Left lung (tissue), 10 donors: ENCODE results near the gene SLC25A53. TPM values are rescaled to one million over a fixed set of nuclear protein-coding genes. Genes with fewer than 3 reads are reported as not detected.
"Not testable (repeated sequence)": the region's sequence is repeated elsewhere in the genome, so short reads cannot be mapped to it uniquely, and the experiment has no call there.

Experiments used
- ATAC-seq: fragments of 200-7000 bp; cut with Tn5 transposase; one replicate; pipeline ENCODE4 v1.9.1; 2020; ENCODE audit warnings: moderate library complexity
- DNase-seq, 4 donors: peaks; one replicate each; pipeline ENCODE4 v3.0.0-alpha.2; 2013 to 2020
- H3K27ac ChIP-seq, 2 donors: fragments of 200-600 bp; sonication (generic) in 1 of 2; one replicate each; pipeline versions ENCODE4 v1.5.0 to v1.8.0; 2020 to 2021
- H3K27me3 ChIP-seq, 2 donors: fragments of 200-600 bp; sonication (generic) in 1 of 2; one replicate each; pipeline versions ENCODE4 v1.5.0 to v1.8.0; 2020 to 2021
- H3K36me3 ChIP-seq, 2 donors: fragments of 200-600 bp; sonication (generic) in 1 of 2; one replicate each; pipeline versions ENCODE4 v1.5.0 to v1.8.0; 2020 to 2021
- H3K4me1 ChIP-seq, 2 donors: fragments of 200-600 bp; one replicate each; pipeline ENCODE4 v1.8.0; 2021
- H3K4me3 ChIP-seq, 2 donors: fragments of 200-600 bp; sonication (generic) in 1 of 2; one replicate each; pipeline versions ENCODE4 v1.5.0 to v1.8.0; 2020 to 2021; ENCODE audit warnings: mild to moderate bottlenecking in 1 of 2
- H3K9me3 ChIP-seq, 2 donors: fragments of 200-600 bp; sonication (generic) in 1 of 2; one replicate each; pipeline versions ENCODE4 v1.5.0 to v1.8.0; 2020 to 2021
- CTCF ChIP-seq, 2 donors: fragments of 200-600 bp; sonication (generic) in 1 of 2; IDR thresholded peaks; one replicate each; pipeline versions ENCODE4 v1.5.0 to v1.8.0; 2021; ENCODE audit warnings: antibody characterized with exemption in 2 of 2
- intact Hi-C, 2 donors: fragments of 100-400 bp; cut with DNase I; formaldehyde crosslinking; loops; one replicate each; pipeline versions ENCODE4 v1.11.2 to v1.14.2; 2022
- polyA plus RNA-seq, 6 donors: library from polyadenylated mRNA; unstranded; fragments of 120-200 nt; gene quantifications; one replicate each; pipeline ENCODE4 v1.2.1, GENCODE V29; 2013; ENCODE audit not compliant: insufficient read length in 6 of 6
- total RNA-seq, 2 donors: library from RNA; stranded (reverse); fragmentation: NEBNext Ultra II Directional; extraction: Animal tissue kit (Norgen Biotek cat#: 25700); gene quantifications; one replicate each; pipeline ENCODE4 v1.2.1, GENCODE V29; 2021
- donor health status: DM: no; HTN: yes; CAD: no.
- donor health status: DM: no; HTN: no; CAD: no.

SLC25A53 gene
- total and polyA plus RNA-seq, 8 donors = 9.1 to 17.2 (median 13.3) TPM

- ATAC-seq (no peak), DNase-seq (no peak)
- Histone ChIP-seq H3K9me3 (no peaks in the 10 kb centered on the region), H3K4me1 (no peaks in the 10 kb centered on the region), H3K36me3 (no peaks in the 10 kb centered on the region), H3K4me3 (no peak overlapping the region), H3K27me3 (no peaks in the 10 kb centered on the region), H3K27ac (no peak overlapping the region)
- TF ChIP-seq CTCF (IDR thresholded peaks at IDR 0.05) = no peak
- intact Hi-C loops = no loop called here
Measured at GRCh38 chrX:104122829-104123228, 34.0 kb downstream of the SLC25A53 start.

- Histone ChIP-seq H3K36me3 (no peaks in the 10 kb centered on the region), H3K4me1 (no peaks in the 10 kb centered on the region), H3K9me3 (no peaks in the 10 kb centered on the region), H3K27me3 (no peaks in the 10 kb centered on the region), H3K27ac (no peak overlapping the region), H3K4me3 (no peak overlapping the region)
- no peak for TF ChIP-seq CTCF (IDR thresholded peaks at IDR 0.05)
- intact Hi-C loops = no loop called here
- ATAC-seq = no peak
- DNase-seq = no peak
Measured at GRCh38 chrX:104118765-104119164, 38.0 kb downstream of the SLC25A53 start.

DNA sequence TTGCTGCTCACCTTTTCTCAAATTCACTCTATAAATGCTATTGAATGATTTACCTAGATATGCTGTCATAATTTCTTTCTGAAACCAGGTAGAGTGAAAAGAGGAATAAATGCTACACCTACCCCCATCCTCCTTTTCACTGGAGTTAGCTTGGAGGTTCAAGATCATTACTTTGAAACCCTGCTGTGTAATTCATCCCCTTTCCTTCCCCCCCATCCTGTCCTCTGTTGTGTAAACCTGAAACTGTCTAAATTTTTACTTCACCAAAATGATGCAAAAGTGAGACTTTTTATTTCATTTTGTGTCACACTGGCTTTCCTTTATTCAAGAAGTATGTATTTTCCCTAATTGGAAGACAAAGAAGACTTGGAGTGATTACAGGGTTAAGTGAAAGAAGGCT, 39.0 kb downstream of the SLC25A53 start:
- intact Hi-C loops = no loop called here
- Histone ChIP-seq H3K36me3 (no peaks in the 10 kb centered on the region), H3K9me3 (no peaks in the 10 kb centered on the region), H3K4me1 (no peaks in the 10 kb centered on the region), H3K4me3 (no peak overlapping the region), H3K27ac (no peak overlapping the region), H3K27me3 (peaks cover 0 to 3% of the 10 kb centered on the region in 2 donors)
- no peak for TF ChIP-seq CTCF (IDR thresholded peaks at IDR 0.05)
- DNase-seq (no peak), ATAC-seq (no peak)

DNA sequence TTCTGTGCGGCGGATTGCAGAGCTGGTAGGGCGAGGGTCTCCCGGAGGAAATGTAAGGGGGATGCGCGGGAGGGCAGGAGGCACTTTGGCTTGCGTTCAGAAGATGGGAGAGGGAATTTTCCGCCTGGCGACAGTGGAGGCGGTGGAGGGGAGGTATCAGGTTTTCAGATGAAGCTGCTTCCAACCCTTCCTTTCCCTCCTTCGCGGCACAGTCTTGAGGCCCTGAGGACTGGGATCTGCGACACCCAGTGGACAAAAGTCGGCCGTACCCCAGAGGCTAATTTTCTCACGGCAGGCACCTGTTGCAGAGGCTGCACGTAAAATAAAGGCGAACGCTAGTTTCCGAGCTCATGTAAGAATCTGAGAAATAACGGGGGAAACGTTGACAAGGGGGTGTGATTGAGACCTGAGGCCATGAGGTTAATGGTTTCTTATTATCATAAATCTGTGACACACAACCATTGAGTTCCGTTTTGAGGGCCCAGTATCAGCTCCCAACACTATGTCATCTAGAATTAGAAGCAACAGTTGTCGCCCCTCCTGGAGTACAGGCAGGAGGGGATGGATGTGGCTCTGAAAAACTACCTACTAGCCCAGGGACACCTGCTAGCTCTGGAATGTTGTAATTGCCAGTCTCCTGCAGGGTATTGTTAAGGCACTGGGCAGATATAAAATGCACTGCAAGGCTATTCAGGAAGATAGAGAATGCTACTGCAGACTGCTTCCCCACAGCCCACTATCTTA, 43.4 kb downstream of the SLC25A53 start:
- peak in 3 of 4 donors; percentile 27 to 63 (median 31) for DNase-seq
- no peaks in the 10 kb centered on the region for H3K9me3 ChIP-seq
- peaks cover 3 to 16% of the 10 kb centered on the region in 2 donors for H3K27me3 ChIP-seq
- intact Hi-C loops = no loop called here
- TF ChIP-seq CTCF (IDR thresholded peaks at IDR 0.05) = peak in 1 of 2 donors; percentile 31
- H3K27ac ChIP-seq = no peak overlapping the region
- H3K4me1 ChIP-seq = no peaks in the 10 kb centered on the region
- H3K36me3 ChIP-seq = no peaks in the 10 kb centered on the region
- H3K4me3 ChIP-seq = peak overlapping the region; percentile 3 to 42
- ATAC-seq = peak; percentile 86

DNA sequence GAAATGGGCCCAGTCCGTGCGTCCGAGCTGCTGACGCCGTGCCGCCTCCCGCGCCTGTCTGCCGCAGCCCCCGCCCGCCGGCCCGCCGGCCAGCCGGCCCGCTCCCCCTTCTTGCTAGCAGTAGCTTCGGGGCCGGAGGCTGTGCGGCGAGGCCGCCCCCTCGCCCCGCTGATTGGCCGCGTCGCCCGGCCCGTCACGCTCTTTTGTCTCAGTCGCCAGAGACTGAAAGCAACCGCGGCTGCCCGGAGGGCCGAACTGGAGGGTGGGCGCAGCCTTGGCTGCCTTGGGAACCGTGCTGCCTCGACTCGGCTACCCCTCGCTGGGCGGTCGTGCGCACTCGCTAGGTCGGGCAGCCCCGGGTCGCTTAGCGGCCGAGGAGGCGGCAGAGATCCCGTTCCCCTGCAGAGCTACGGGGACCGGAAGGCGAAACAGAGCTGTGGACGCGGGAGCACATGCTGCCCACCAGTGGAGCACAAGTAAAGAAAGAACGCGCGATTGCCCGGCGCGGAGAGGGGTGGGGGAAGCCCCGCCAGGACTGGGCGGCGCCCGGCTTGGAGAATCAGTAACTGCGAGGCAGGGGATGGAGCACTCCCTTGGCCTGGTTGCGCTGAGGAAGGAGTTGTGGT, 44.4 kb downstream of the SLC25A53 start, which contains the start of gene ZCCHC18:
Gene ZCCHC18, plus strand, starts transcription at position 198 of the 626 bp plus-strand sequence. CDS start 1,589 bp downstream, outside the sequence.
- no peaks in the 10 kb centered on the region for H3K4me1 ChIP-seq
- H3K27ac ChIP-seq = peak within 1 kb of the TSS in 1 of 2 donors; percentile 62
- no peak for TF ChIP-seq CTCF (IDR thresholded peaks at IDR 0.05)
- peak within 1 kb of the TSS; percentile 39 to 42 for H3K4me3 ChIP-seq
- H3K36me3 ChIP-seq = no peaks in the 10 kb centered on the region
- H3K9me3 ChIP-seq = no peaks in the 10 kb centered on the region
- ATAC-seq = peak; percentile 83
- peak; percentile 36 to 78 (median 68) for DNase-seq
- H3K27me3 ChIP-seq = peaks cover 3 to 16% of the 10 kb centered on the region in 2 donors
- intact Hi-C loops = no loop called here

DNA sequence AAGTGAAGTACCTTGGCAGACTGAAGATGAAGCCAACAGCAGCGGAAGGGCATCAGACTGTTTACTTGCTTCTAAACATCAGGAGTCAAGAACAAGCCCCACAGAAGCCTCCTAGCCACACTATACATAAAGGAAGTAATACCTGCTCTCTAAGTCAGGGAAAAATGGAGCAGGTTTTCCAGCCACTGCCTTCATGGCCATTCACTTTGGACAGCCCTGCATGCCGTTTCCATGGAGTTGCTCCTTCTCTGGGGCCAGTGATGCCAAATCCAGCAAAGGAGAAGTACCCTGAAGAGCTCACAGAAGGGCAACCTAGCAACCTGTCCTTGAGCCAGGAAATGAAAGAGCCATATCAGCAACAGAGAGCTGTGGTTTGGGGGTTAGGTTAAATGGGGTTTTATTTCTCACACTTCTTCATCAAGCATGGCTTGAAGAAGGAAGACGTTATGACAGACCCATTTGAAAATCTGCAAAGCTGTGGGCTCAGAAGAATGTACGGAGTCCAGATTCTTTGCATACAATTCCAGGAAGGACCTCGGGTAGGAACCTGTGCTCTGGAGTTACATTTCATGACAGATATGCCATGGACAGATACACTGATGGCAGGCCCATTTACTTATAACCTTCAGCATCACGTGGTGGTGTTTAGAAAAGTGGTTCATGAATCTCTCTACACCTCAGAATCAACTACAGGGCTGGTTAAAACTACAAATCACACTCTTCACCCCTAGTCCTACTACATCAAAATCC, 46.1 kb downstream of the SLC25A53 start:
- H3K9me3 ChIP-seq, intact Hi-C loops, DNase-seq, H3K4me1 ChIP-seq, ATAC-seq, H3K4me3 ChIP-seq, H3K36me3 ChIP-seq, H3K27ac ChIP-seq: not testable (repeated sequence)
- peaks cover 3 to 16% of the 10 kb centered on the region in 2 donors for H3K27me3 ChIP-seq
